B cell (primary cell): ENCODE results near the gene RAD51B. TPM values are rescaled to one million over a fixed set of nuclear protein-coding genes. Genes with fewer than 3 reads are reported as not detected.

Experiments used
- ATAC-seq: fragments of 200-7000 bp; cut with Tn5 transposase; one replicate; pipeline ENCODE4 v1.10.0; 2021; ENCODE audit warnings: low read depth, mild to moderate bottlenecking, moderate number of reproducible peaks, moderate library complexity
- CTCF ChIA-PET: fragments of 350-600 bp; sonication (Branson Sonifier 250); formaldehyde crosslinking; loops from one replicate; lab custom pipeline; 2021; ENCODE audit warnings: antibody characterized with exemption, inconsistent platforms; lab: Charles Lee
- POLR2A ChIA-PET: fragments of 350-600 bp; sonication (Branson Sonifier 250); formaldehyde crosslinking; loops from one replicate; lab custom pipeline; 2021; ENCODE audit warnings: antibody characterized with exemption; lab: Charles Lee
- DNase-seq: peaks from one replicate; pipeline ENCODE4 v3.0.0; 2013
- H2AFZ ChIP-seq: 2 replicates; pipeline ENCODE4 v1.6.1; 2012; ENCODE audit warnings: mild to moderate bottlenecking, low read depth, low read length; ENCODE audit not compliant: insufficient read depth, poor library complexity, severe bottlenecking
- H3K27ac ChIP-seq, 2 donors: 1 replicate in 1 of 2; 2 replicates in 1 of 2; pipeline ENCODE4 v1.5.1; 2012 to 2013; ENCODE audit warnings: low read length in 2 of 2, mild to moderate bottlenecking in 2 of 2, moderate library complexity in 1 of 2
- H3K27me3 ChIP-seq, 4 experiments: fragments of 200-600 bp in 1 of 4; sonication (generic) in 1 of 4; replicated peaks in 1 of 4; 1 replicate in 2 of 4; 2 replicates in 2 of 4; pipeline versions ENCODE4 v1.6.1 to v1.7.0; 2013 to 2016; ENCODE audit warnings: low read length in 3 of 4, mild to moderate bottlenecking in 2 of 4, mixed read lengths in 1 of 4, moderate library complexity in 1 of 4; ENCODE audit not compliant: insufficient read depth in 4 of 4, control insufficient read depth in 3 of 4; ENCODE audit errors: control extremely low read depth in 1 of 4
- H3K36me3 ChIP-seq, 2 experiments: replicated peaks in 1 of 2; 1 replicate in 1 of 2; 2 replicates in 1 of 2; pipeline versions ENCODE4 v1.6.1 to v1.7.1; 2013; ENCODE audit warnings: low read length in 1 of 2; ENCODE audit not compliant: insufficient read depth in 2 of 2, control insufficient read depth in 1 of 2; ENCODE audit errors: control extremely low read depth in 1 of 2, extremely low read depth in 1 of 2
- H3K4me1 ChIP-seq, 2 donors: fragments of 200-600 bp in 1 of 2; sonication (generic) in 1 of 2; 1 replicate in 1 of 2; 2 replicates in 1 of 2; pipeline versions ENCODE4 v1.5.1 to v1.6.1; 2013 to 2017; ENCODE audit warnings: low read length in 2 of 2; ENCODE audit not compliant: control insufficient read depth in 2 of 2, insufficient read depth in 2 of 2
- H3K4me2 ChIP-seq: replicated peaks from 2 replicates; pipeline ENCODE3; 2012; ENCODE audit warnings: mild to moderate bottlenecking, low read depth, low read length; ENCODE audit not compliant: poor library complexity, severe bottlenecking
- H3K4me3 ChIP-seq, 5 experiments: fragments of 200-600 bp in 1 of 5; sonication (generic) in 1 of 5; 1 replicate in 3 of 5; 2 replicates in 2 of 5; pipeline versions ENCODE4 v1.5.1 to v1.7.0; 2011 to 2016; ENCODE audit warnings: low read length in 4 of 5, mild to moderate bottlenecking in 4 of 5, low read depth in 2 of 5, control low read depth in 1 of 5, moderate library complexity in 1 of 5; ENCODE audit not compliant: insufficient read depth in 1 of 5; ENCODE audit errors: control extremely low read depth in 1 of 5, extremely low read depth in 1 of 5
- H3K79me2 ChIP-seq: fragments of 200-600 bp; sonication (generic); one replicate; pipeline ENCODE4 v1.6.0; 2016; ENCODE audit warnings: low read length; ENCODE audit not compliant: control insufficient read depth, insufficient read depth
- H3K9ac ChIP-seq: fragments of 200-600 bp; sonication (generic); 2 replicates; pipeline ENCODE4 v1.6.1; 2017; ENCODE audit warnings: mild to moderate bottlenecking, low read length, moderate library complexity
- H3K9me3 ChIP-seq, 3 donors: one replicate each; pipeline versions ENCODE4 v1.6.1 to v1.7.1; 2013; ENCODE audit warnings: low read length in 2 of 3; ENCODE audit not compliant: control insufficient read depth in 2 of 3, insufficient read depth in 1 of 3; ENCODE audit errors: control extremely low read depth in 1 of 3
- H4K20me1 ChIP-seq: 2 replicates; pipeline ENCODE4 v1.6.0; 2012; ENCODE audit warnings: mild to moderate bottlenecking, low read length; ENCODE audit not compliant: insufficient read depth, control insufficient read depth, poor library complexity, severe bottlenecking
- H3K27ac Mint-ChIP-seq: one replicate; pipeline ENCODE4 v1.8.0; 2021; ENCODE audit warnings: mixed read lengths
- H3K27me3 Mint-ChIP-seq: one replicate; pipeline ENCODE4 v1.8.0; 2021; ENCODE audit warnings: mixed read lengths
- H3K4me1 Mint-ChIP-seq: one replicate; pipeline ENCODE4 v1.8.0; 2021; ENCODE audit warnings: mixed read lengths
- H3K4me3 Mint-ChIP-seq: one replicate; pipeline ENCODE4 v1.8.0; 2021; ENCODE audit warnings: mixed read lengths
- H3K9me3 Mint-ChIP-seq: one replicate; pipeline ENCODE4 v1.8.0; 2022; ENCODE audit warnings: mixed read lengths; ENCODE audit not compliant: insufficient read depth
- CTCF ChIP-seq: fragments of 200-600 bp; IDR thresholded peaks from one replicate; pipeline ENCODE4 v1.8.0; 2022; ENCODE audit warnings: antibody characterized with exemption, mild to moderate bottlenecking
- EZH2 ChIP-seq: IDR thresholded peaks from 2 replicates; pipeline ENCODE4 v1.6.1; 2012; ENCODE audit warnings: borderline replicate concordance, low read depth, mild to moderate bottlenecking, moderate library complexity, low read length; ENCODE audit not compliant: insufficient read depth, poor library complexity, severe bottlenecking
- whole genome bisulfite sequencing: methylation state at CpG from one replicate; pipeline ENCODE4 v1.1.5; 2013; ENCODE audit warnings: missing lambda C conversion rate; ENCODE audit not compliant: insufficient coverage; 5-methylcytosine and 5-hydroxymethylcytosine counted together
- intact Hi-C: fragments of 100-400 bp; cut with micrococcal nuclease; formaldehyde crosslinking; loops from one replicate; pipeline ENCODE4 v1.10.0; 2022
- polyA plus RNA-seq: library from polyadenylated mRNA; depleted of rRNA; stranded (reverse); fragments of >200 nt; gene quantifications from 2 replicates; pipeline ENCODE4 v1.2.3, GENCODE V29; 2012
- total RNA-seq, 2 donors: library from RNA; stranded (reverse); fragments of 120-200 nt in 1 of 2; gene quantifications; 1 replicate in 1 of 2; 2 replicates in 1 of 2; pipeline versions ENCODE4 v1.2.3 to v1.2.4, GENCODE V29; 2013 to 2022

Gene RAD51B
- total and polyA plus RNA-seq, 2 donors (not counting 1 experiment from before 2014, with no cell fraction given), result 6.5 to 60.6 TPM

- WGBS, result no CpG with 5 or more reads among the region's 3 CpGs
- Histone ChIP-seq H3K4me3 (no peak overlapping the region), H4K20me1 (no peaks in the 10 kb centered on the region), H3K9me3 (no peaks in the 10 kb centered on the region), H2AFZ (no peak overlapping the region), H3K4me1 (no peaks in the 10 kb centered on the region), H3K27me3 (no peaks in the 10 kb centered on the region), H3K27ac (no peak overlapping the region), H3K79me2 (no peaks in the 10 kb centered on the region), H3K36me3 (no peaks in the 10 kb centered on the region), H3K4me2 (no peak overlapping the region), H3K9ac (no peak overlapping the region)
- DNase-seq (no peak), ATAC-seq (no peak)
- H3K27ac Mint-ChIP-seq, result no peak overlapping the region
- ChIA-PET CTCF (no interaction called here), POLR2A (no interaction called here)
- no peaks in the 10 kb centered on the region for H3K4me1 Mint-ChIP-seq
- H3K4me3 Mint-ChIP-seq, result no peak overlapping the region
- intact Hi-C loops, result no loop called here
- H3K9me3 Mint-ChIP-seq, result no peaks in the 10 kb centered on the region
- TF ChIP-seq EZH2 (no peak), CTCF (no peak)
- H3K27me3 Mint-ChIP-seq, result no peaks in the 10 kb centered on the region
Observed at GRCh38 chr14:68172216-68172615, 352.6 kb downstream of the RAD51B start.

GRCh38 chr14:68172627-68173026 lies 353.0 kb downstream of the RAD51B start:
- no peaks in the 10 kb centered on the region for H3K9me3 ChIP-seq
- H4K20me1 ChIP-seq, result no peaks in the 10 kb centered on the region
- Mint-ChIP-seq H3K27me3 (no peaks in the 10 kb centered on the region), H3K27ac (no peak overlapping the region), H3K4me3 (no peak overlapping the region), H3K4me1 (no peaks in the 10 kb centered on the region), H3K9me3 (no peaks in the 10 kb centered on the region)
- no peaks in the 10 kb centered on the region for H3K4me1 ChIP-seq
- H3K4me3 ChIP-seq, result no peak overlapping the region
- H3K9ac ChIP-seq, result no peak overlapping the region
- ATAC-seq (no peak), DNase-seq (no peak)
- WGBS, result no CpG with 5 or more reads among the region's 1 CpG
- no peaks in the 10 kb centered on the region for H3K36me3 ChIP-seq
- intact Hi-C loops, result no loop called here
- CTCF ChIA-PET, result no interaction called here
- no peak overlapping the region for H3K27ac ChIP-seq
- no peak overlapping the region for H2AFZ ChIP-seq
- POLR2A ChIA-PET, result no interaction called here
- TF ChIP-seq CTCF (no peak), EZH2 (no peak)
- no peaks in the 10 kb centered on the region for H3K27me3 ChIP-seq
- no peak overlapping the region for H3K4me2 ChIP-seq
- no peaks in the 10 kb centered on the region for H3K79me2 ChIP-seq
